DND-41 (cell line): ENCODE measurements around the gene USP13.
A peak's percentile ranks its signal among the peaks of the same experiment; 100 is the strongest.

Experiments
- ATAC-seq: fragments of 200-7000 bp; cut with Tn5 transposase; 3 replicates; pipeline ENCODE4 v1.9.1; 2021; ENCODE audit warnings: low read depth; ENCODE audit not compliant: insufficient read depth
- DNase-seq: peaks from one replicate; pipeline ENCODE4 v3.0.0-alpha.2; 2020
- H2AFZ ChIP-seq: 2 replicates; pipeline ENCODE4 v1.6.0; 2012; ENCODE audit warnings: low read depth, low read length
- H3K27ac ChIP-seq: 2 replicates; pipeline ENCODE4 v1.5.1; 2012; ENCODE audit warnings: low read length, inconsistent platforms
- H3K27me3 ChIP-seq: fragments of 200-600 bp; sonication (generic); 2 replicates; pipeline ENCODE4 v1.6.0; 2012; ENCODE audit warnings: low read length, mild to moderate bottlenecking, inconsistent platforms; ENCODE audit not compliant: insufficient read depth, poor library complexity
- H3K36me3 ChIP-seq: 2 replicates; pipeline ENCODE4 v1.5.1; 2012; ENCODE audit warnings: low read length, inconsistent platforms; ENCODE audit not compliant: insufficient read depth
- H3K4me1 ChIP-seq: 2 replicates; pipeline ENCODE4 v1.5.1; 2012; ENCODE audit warnings: mild to moderate bottlenecking, low read length; ENCODE audit not compliant: insufficient read depth
- H3K4me2 ChIP-seq: 2 replicates; pipeline ENCODE4 v1.6.0; 2012; ENCODE audit warnings: mild to moderate bottlenecking, moderate library complexity, low read length, inconsistent platforms; ENCODE audit not compliant: insufficient read depth
- H3K4me3 ChIP-seq, 2 experiments: fragments of 200-600 bp in 1 of 2; shearing (Covaris generic) in 1 of 2; 2 replicates each; pipeline ENCODE4 v1.5.1; 2012 to 2016; ENCODE audit warnings: inconsistent platforms in 2 of 2, low read length in 2 of 2, mild to moderate bottlenecking in 2 of 2, low read depth in 1 of 2, moderate library complexity in 1 of 2
- H3K79me2 ChIP-seq: 2 replicates; pipeline ENCODE4 v1.6.0; 2012; ENCODE audit warnings: low read length, inconsistent platforms; ENCODE audit not compliant: insufficient read depth
- H3K9ac ChIP-seq: 2 replicates; pipeline ENCODE4 v1.6.0; 2012; ENCODE audit warnings: low read depth, mild to moderate bottlenecking, inconsistent platforms, low read length, moderate library complexity
- H3K9me3 ChIP-seq: 2 replicates; pipeline ENCODE4 v1.5.1; 2012; ENCODE audit warnings: low read length, moderate library complexity, mild to moderate bottlenecking, inconsistent platforms; ENCODE audit not compliant: insufficient read depth, severe bottlenecking
- H4K20me1 ChIP-seq: 2 replicates; pipeline ENCODE4 v1.6.0; 2012; ENCODE audit warnings: low read length; ENCODE audit not compliant: insufficient read depth
- CTCF ChIP-seq: IDR thresholded peaks from 2 replicates; pipeline ENCODE4 v1.5.1; 2012; ENCODE audit warnings: borderline replicate concordance, low read length, moderate library complexity, mild to moderate bottlenecking; ENCODE audit not compliant: poor library complexity, severe bottlenecking; ENCODE audit errors: extremely low read depth
- EZH2 ChIP-seq: IDR thresholded peaks from 3 replicates; pipeline ENCODE4 v1.6.1; 2012; ENCODE audit warnings: borderline replicate concordance, low read depth, mild to moderate bottlenecking, moderate library complexity, low read length, inconsistent platforms; ENCODE audit not compliant: severe bottlenecking

USP13 gene

GRCh38 chr3:179745716-179746115 is 92.9 kb downstream of the USP13 start:
- H4K20me1 ChIP-seq, result no peaks in the 10 kb centered on the region
- no peak overlapping the region for H2AFZ ChIP-seq
- TF ChIP-seq CTCF (no peak), EZH2 (no peak)
- no peak overlapping the region for H3K9ac ChIP-seq
- no peaks in the 10 kb centered on the region for H3K79me2 ChIP-seq
- H3K4me1 ChIP-seq, result no peaks in the 10 kb centered on the region
- H3K36me3 ChIP-seq, result peaks cover 44% of the 10 kb centered on the region
- H3K9me3 ChIP-seq, result no peaks in the 10 kb centered on the region
- ATAC-seq (no peak), DNase-seq (no peak)
- no peaks in the 10 kb centered on the region for H3K27me3 ChIP-seq
- H3K4me2 ChIP-seq, result no peak overlapping the region
- no peak overlapping the region for H3K27ac ChIP-seq
- H3K4me3 ChIP-seq, result no peak overlapping the region

GRCh38 chr3:179750720-179751328 is 98.0 kb downstream of the USP13 start:
- Histone ChIP-seq H4K20me1 (no peaks in the 10 kb centered on the region), H3K4me3 (no peak overlapping the region), H3K9ac (no peak overlapping the region), H3K4me1 (no peaks in the 10 kb centered on the region), H3K27ac (no peak overlapping the region), H2AFZ (no peak overlapping the region), H3K79me2 (no peaks in the 10 kb centered on the region), H3K9me3 (no peaks in the 10 kb centered on the region), H3K4me2 (no peak overlapping the region), H3K27me3 (no peaks in the 10 kb centered on the region), H3K36me3 (peaks cover 22% of the 10 kb centered on the region)
- ATAC-seq, result peak; percentile 77
- DNase-seq, result peak; percentile 37
- TF ChIP-seq EZH2, result no peak
- peak; percentile 87 for TF ChIP-seq CTCF

GRCh38 chr3:179760944-179761343 is 108.1 kb downstream of the USP13 start:
- ATAC-seq (no peak), DNase-seq (no peak)
- Histone ChIP-seq H3K36me3 (peaks cover 50% of the 10 kb centered on the region), H3K27ac (no peak overlapping the region), H3K9me3 (no peaks in the 10 kb centered on the region), H3K9ac (no peak overlapping the region), H3K4me3 (no peak overlapping the region), H4K20me1 (no peaks in the 10 kb centered on the region), H3K79me2 (no peaks in the 10 kb centered on the region), H3K4me2 (no peak overlapping the region), H3K27me3 (no peaks in the 10 kb centered on the region), H3K4me1 (no peaks in the 10 kb centered on the region), H2AFZ (no peak overlapping the region)
- TF ChIP-seq CTCF, result no peak
- TF ChIP-seq EZH2, result no peak

- peaks cover 65% of the 10 kb centered on the region for H3K36me3 ChIP-seq
Measured at GRCh38 chr3:179765396-179765795, 112.6 kb downstream of the USP13 start.

More at GRCh38 chr3:179765396-179765795, 112.6 kb downstream of the USP13 start:
- Histone ChIP-seq H3K27me3 (no peaks in the 10 kb centered on the region), H3K27ac (no peak overlapping the region), H2AFZ (no peak overlapping the region), H3K9ac (no peak overlapping the region), H3K4me3 (no peak overlapping the region), H3K79me2 (no peaks in the 10 kb centered on the region), H3K4me1 (peaks cover 19% of the 10 kb centered on the region), H3K4me2 (no peak overlapping the region), H4K20me1 (no peaks in the 10 kb centered on the region), H3K9me3 (no peaks in the 10 kb centered on the region)
- ATAC-seq, result no peak
- no peak for DNase-seq
- no peak for TF ChIP-seq CTCF
- no peak for TF ChIP-seq EZH2
